ENCODE data around the gene RAB24.

DNA sequence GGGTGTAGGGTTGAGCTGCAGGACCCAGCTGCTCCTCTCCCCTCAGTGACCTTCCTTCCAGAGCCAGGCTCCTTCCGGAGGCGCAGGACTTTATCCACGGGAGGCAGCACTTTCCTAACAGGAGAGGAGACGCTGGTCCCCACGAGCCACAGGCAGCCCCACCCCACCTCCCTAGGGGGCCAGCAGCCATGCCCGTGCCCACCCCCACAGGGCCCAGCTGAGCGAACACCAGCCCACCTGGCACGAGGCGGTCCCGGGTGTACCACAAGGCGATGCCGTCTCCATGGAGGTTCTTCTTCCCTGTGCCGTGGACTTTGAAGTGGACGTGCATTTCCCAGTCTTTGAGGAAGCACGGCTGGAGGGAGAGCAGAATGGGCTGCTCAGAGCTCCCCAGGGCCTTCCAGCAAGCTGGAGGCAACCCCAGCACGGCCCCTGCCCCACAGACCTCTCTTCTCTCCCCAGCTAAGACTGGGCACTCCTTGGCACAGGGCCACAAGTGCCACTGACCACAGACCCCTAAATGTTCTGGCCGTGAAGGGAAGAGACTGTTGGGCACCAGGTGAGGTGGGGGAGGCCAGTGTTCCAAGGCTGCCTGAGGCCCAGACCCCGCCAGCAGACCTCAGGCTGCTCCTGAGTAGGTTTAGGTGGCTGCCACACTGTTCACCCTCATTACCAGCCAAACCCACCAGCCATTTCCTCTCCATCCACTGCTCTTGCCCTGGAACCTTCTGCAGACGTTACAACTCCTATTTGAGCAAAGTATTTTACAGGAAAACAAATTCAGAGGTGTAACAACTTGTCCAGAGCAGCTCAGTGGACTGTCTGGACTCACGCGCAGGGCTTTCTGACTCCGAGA is 35.0 kb upstream of the RAB24 start:
- TF ChIP-seq, protein P1, sequence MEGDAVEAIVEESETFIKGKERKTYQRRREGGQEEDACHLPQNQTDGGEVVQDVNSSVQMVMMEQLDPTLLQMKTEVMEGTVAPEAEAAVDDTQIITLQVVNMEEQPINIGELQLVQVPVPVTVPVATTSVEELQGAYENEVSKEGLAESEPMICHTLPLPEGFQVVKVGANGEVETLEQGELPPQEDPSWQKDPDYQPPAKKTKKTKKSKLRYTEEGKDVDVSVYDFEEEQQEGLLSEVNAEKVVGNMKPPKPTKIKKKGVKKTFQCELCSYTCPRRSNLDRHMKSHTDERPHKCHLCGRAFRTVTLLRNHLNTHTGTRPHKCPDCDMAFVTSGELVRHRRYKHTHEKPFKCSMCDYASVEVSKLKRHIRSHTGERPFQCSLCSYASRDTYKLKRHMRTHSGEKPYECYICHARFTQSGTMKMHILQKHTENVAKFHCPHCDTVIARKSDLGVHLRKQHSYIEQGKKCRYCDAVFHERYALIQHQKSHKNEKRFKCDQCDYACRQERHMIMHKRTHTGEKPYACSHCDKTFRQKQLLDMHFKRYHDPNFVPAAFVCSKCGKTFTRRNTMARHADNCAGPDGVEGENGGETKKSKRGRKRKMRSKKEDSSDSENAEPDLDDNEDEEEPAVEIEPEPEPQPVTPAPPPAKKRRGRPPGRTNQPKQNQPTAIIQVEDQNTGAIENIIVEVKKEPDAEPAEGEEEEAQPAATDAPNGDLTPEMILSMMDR (IDR thresholded peaks at IDR 0.05), result no peak
- TF ChIP-seq POLR2A (IDR thresholded peaks at IDR 0.05), result no peak
